ENCODE data around the gene RHOU. TPM values are rescaled to one million over a fixed set of nuclear protein-coding genes. Genes with fewer than 3 reads are reported as not detected.
"Not testable (repeated sequence)": the region's sequence is repeated elsewhere in the genome, so short reads cannot be mapped to it uniquely, and the experiment has no call there.

RHOU gene
- polyA plus RNA-seq, 1 experiment, result 1.6 TPM

DNA sequence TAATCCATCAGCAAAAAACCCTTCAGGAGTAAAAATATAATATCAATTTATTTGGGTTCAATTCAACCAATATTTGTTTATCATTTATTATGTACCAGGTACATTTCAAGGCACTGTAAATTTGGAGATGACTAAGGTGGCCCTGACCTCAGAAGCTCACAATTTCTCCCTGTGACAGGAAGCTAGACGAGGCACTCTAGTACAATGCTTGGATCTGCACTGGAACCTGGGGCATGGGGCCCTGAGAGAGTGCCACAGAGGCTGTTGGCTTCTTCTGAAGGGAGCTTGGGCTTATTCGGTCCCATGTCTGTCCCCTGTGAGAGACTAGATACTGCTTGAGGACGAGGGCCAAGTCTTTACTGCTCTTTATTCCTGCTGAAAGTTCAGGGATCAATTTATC is 31.5 kb downstream of the RHOU start:
- ChIA-PET POLR2A (no interaction called here), CTCF (no interaction called here)
- no peak for DNase-seq (ENCODE audit: low read depth, low spot score)
- H3K4me3 ChIP-seq (ENCODE audit: low read depth, low read length), result no peak overlapping the region
- no peak for TF ChIP-seq CTCF (IDR thresholded peaks at IDR 0.05; ENCODE audit: low read depth, low read length)
- no peaks in the 10 kb centered on the region for H3K9me3 ChIP-seq (ENCODE audit: control insufficient read depth, insufficient read depth, low read length)
- no peak overlapping the region for H3K27ac ChIP-seq (ENCODE audit: low read depth, low read length)
- H3K27me3 ChIP-seq (ENCODE audit: control insufficient read depth, insufficient read depth, low read length), result peaks cover 9% of the 10 kb centered on the region

DNA sequence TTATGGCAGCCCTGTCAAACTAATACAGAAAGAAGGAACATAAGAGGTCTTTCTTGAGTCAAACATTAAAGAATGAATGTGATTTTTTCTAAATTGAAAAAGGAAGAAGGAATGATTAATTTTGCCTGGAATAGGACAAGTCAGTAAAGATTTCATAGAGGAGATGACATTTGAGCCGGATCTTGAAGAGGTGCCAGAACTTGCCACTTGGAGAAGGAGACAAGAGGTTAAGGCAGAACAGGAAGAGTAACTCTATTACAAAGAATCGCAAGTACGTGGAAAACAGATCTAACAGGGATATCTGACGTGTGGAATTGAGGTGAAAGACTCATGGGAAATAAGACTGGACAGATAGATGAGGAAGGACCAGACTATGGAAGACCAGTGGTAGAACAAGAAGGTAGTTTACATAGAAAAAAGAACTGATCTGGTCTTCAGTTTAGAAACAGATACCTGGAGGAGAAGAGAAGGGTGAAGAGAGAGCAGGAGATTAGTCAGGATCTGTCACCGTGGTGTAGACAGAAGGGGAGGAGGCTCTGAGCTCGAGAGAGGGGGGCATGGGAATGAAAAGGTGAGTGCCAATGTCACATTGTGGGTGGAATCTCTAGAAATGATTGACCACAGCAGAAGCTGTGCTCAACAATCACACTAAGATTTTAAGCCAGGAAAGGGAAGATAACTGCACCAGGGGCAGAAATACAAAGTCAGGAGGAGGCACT is 32.5 kb downstream of the RHOU start:
- H3K9me3 ChIP-seq (ENCODE audit: control insufficient read depth, insufficient read depth, low read length), result no peaks in the 10 kb centered on the region
- CTCF ChIA-PET, result no interaction called here
- peaks cover 6% of the 10 kb centered on the region for H3K27me3 ChIP-seq (ENCODE audit: control insufficient read depth, insufficient read depth, low read length)
- no peak overlapping the region for H3K27ac ChIP-seq (ENCODE audit: low read depth, low read length)
- TF ChIP-seq CTCF (IDR thresholded peaks at IDR 0.05; ENCODE audit: low read depth, low read length), result no peak
- no peak for DNase-seq (ENCODE audit: low read depth, low spot score)
- no peak overlapping the region for H3K4me3 ChIP-seq (ENCODE audit: low read depth, low read length)
- POLR2A ChIA-PET, result no interaction called here

- H3K9me3 ChIP-seq (ENCODE audit: control insufficient read depth, insufficient read depth, low read length), result no peaks in the 10 kb centered on the region
- H3K4me3 ChIP-seq (ENCODE audit: low read depth, low read length), result no peak overlapping the region
- TF ChIP-seq CTCF (IDR thresholded peaks at IDR 0.05; ENCODE audit: low read depth, low read length), result no peak
- no peak for DNase-seq (ENCODE audit: low read depth, low spot score)
- H3K27me3 ChIP-seq (ENCODE audit: control insufficient read depth, insufficient read depth, low read length), result peaks cover 6% of the 10 kb centered on the region
- ChIA-PET CTCF (no interaction called here), POLR2A (no interaction called here)
- no peak overlapping the region for H3K27ac ChIP-seq (ENCODE audit: low read depth, low read length)
Observed at GRCh38 chr1:228768355-228769000, 33.2 kb downstream of the RHOU start.

- Histone ChIP-seq H3K9me3 (ENCODE audit: control insufficient read depth, insufficient read depth, low read length) (no peaks in the 10 kb centered on the region), H3K27ac (ENCODE audit: low read depth, low read length) (no peak overlapping the region), H3K4me3 (ENCODE audit: low read depth, low read length) (no peak overlapping the region), H3K27me3 (ENCODE audit: control insufficient read depth, insufficient read depth, low read length) (peaks cover 6% of the 10 kb centered on the region)
- DNase-seq (ENCODE audit: low read depth, low spot score), result no peak
- ChIA-PET CTCF (interaction anchor here (0.5 kb wide), 1 partner anchor 235 kb away, joined by 3 read pairs; no protein-coding TSS in a partner anchor), POLR2A (no interaction called here)
- no peak for TF ChIP-seq CTCF (IDR thresholded peaks at IDR 0.05; ENCODE audit: low read depth, low read length)
Observed at GRCh38 chr1:228770779-228771223, 35.5 kb downstream of the RHOU start.

DNA sequence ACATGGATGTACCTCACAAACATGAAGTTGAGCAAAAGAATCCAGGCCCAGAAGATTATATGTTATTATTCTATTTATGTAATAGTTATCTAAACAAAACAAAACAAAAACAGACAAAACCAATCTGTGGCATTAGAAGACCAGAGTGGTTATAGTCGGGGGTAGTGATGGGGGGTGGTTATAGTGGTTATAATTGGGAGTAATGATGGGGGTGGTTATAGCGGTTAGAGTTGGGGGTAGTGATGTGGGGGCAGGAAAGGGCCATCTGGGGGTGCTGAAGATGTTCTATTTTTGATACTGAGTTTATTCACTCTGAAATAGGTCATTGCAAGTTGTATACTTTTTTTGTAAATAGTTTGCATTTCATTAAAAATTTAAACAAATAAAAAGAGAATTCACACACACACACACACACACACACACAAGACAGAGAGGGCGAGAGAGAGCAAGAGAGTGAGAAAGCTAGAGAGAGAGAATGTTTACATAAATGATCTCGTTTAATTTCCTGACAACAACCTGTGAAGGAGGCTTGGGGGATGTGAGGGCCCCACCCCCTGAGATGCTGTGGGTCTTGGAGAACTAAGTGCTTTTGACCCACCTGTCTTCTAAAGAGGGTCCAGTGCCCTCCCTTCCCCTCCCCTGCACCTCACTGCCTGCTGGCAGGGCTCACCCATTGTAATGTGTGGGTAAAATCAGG is 37.4 kb downstream of the RHOU start:
- H3K9me3 ChIP-seq (ENCODE audit: control insufficient read depth, insufficient read depth, low read length), result no peaks in the 10 kb centered on the region
- CTCF ChIA-PET, result no interaction called here
- no peak overlapping the region for H3K4me3 ChIP-seq (ENCODE audit: low read depth, low read length)
- TF ChIP-seq CTCF (IDR thresholded peaks at IDR 0.05; ENCODE audit: low read depth, low read length), result no peak
- no peak overlapping the region for H3K27ac ChIP-seq (ENCODE audit: low read depth, low read length)
- DNase-seq (ENCODE audit: low read depth, low spot score), result no peak
- peaks cover 4% of the 10 kb centered on the region for H3K27me3 ChIP-seq (ENCODE audit: control insufficient read depth, insufficient read depth, low read length)
- POLR2A ChIA-PET, result no interaction called here

- H3K27ac ChIP-seq (ENCODE audit: low read depth, low read length); POLR2A ChIA-PET; DNase-seq (ENCODE audit: low read depth, low spot score); H3K4me3 ChIP-seq (ENCODE audit: low read depth, low read length); H3K9me3 ChIP-seq (ENCODE audit: control insufficient read depth, insufficient read depth, low read length); H3K27me3 ChIP-seq (ENCODE audit: control insufficient read depth, insufficient read depth, low read length); CTCF ChIA-PET: not testable (repeated sequence)
Observed at GRCh38 chr1:228775946-228776345, 40.7 kb downstream of the RHOU start.

Data from AG04450 (cell line).